HG03039 (cell line): ENCODE results near the gene NOP10.

Experiments
- ATAC-seq: cut with Tn5 transposase; IDR thresholded peaks from one replicate; pipeline ENCODE4 v1.9.1; 2021; ENCODE audit warnings: mild to moderate bottlenecking, moderate library complexity; ENCODE audit not compliant: unreplicated experiment

Gene NOP10

DNA sequence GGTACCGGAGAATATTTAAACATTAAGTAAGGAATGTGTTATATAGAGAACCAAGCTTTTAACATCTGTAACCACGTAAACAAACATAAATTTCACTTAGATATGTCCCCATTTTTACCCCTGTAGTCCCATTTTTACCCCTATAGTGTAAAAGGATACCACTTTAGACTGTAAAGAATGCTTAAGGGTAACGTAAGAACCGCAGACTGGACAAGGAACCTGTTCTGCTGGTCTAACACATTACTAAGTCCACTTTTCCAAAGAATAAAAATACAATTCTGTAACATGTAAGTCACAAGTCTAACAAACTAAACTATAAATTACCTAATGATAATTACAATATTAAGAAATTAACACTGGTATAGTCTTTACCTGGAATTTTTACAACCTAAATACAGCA, 8.3 kb downstream of the NOP10 start:
- no peak for ATAC-seq

DNA sequence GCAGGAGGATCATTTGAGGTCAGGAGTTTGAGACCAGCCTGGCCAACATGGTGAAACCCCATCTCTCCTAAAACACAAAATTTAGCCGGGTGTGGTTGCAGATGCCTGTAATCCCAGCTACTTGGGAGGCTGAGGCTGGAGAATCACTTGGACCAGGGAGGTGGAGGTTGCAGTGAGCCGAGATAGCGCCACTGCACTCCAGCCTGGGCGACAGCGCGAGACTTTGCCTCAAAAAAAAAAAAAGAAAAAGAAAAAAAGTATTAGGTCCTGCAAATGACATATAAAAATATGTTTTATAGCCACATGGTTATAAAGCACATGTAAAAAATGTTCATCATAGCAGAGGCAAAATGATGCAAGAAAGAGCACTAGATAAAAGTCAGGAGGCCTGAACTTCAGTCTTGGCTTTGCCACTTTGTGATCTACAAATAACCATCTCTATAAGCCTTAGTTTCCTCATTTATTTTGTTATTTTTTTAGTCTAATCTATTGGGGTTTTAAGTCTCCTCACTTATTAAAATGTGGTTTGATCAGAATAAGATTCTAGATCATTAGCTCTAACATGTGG, 10.3 kb downstream of the NOP10 start:
- no peak for ATAC-seq

DNA sequence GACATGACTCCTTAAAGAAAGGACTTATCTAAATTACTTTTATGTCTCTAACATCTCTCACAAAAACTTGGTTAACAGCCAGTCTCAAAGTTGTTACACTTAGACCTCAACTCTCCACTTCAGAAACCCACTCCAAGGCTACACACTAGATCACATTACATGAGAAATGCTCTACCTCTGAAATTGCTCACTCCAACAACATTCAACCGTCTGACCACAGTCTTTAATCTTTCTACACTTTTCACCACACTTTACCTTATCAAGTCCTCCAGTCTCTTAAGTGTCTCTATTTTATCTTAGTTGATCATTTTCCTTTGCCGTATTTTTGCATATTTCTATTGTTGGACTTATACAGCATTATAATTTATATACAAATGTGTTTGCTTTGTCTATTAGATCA, 11.1 kb downstream of the NOP10 start:
- ATAC-seq: no peak

GRCh38 chr15:34330279-34330678, 12.7 kb downstream of the NOP10 start:
- no peak for ATAC-seq

DNA sequence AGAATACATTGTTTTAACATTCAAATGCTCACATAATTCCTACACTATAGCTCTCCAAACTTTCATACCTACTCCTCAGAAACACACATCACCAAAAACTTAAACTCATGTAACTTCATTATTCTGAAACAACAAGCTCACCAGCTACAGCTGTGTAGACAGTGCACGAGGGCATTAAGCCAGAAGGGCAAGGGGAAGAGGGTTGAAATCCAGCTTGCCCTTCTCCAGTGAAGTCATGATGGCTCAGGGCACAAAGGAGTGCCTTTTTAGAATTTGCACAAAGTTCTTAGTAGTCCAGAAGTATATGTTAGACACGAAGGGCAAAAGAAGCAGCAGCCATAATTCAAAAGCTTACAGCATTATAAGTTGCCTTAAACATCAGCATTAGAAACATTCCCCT, 13.9 kb downstream of the NOP10 start:
- ATAC-seq: no peak

DNA sequence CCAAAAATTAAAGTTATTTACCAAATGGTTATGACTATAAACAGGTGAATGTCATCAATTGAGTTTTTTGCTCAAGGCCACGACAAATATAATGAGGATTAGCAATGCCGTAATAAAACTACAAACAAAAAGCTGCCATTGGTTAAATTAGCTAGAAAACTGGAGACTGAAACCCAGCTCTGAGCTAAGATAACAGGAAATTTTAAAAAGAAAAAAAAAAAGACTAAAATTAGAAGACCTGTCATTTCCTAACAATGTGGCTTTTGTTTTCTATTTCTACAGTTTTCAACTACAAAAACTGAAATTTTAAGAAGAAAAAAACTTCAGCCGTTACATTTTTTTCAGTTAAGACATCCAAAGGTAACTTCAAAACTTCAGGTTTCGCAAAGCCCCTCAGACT, 15.0 kb downstream of the NOP10 start:
- no peak for ATAC-seq

- no peak for ATAC-seq
Observed at GRCh38 chr15:34325368-34325767, 17.6 kb downstream of the NOP10 start.

GRCh38 chr15:34324933-34325332, 18.0 kb downstream of the NOP10 start:
- ATAC-seq: no peak

DNA sequence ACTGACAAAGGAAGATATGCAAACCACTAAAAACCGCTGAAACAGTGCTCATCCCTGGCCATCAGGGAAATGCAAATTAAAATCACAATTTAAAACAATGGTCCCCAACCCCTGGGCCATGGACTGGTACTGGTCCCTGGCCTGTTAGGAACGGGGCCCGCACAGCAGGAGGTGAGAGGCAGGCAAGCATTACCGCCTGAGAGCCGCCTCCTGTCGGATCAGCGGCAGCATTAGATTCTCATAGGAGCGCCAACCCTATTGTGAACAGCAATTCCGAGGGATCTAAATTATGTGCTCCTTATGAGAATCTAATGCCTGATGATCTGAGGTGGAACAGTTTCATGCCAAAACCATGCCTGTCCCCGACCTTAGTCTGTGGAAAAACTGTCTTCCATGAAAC, 19.7 kb downstream of the NOP10 start:
- ATAC-seq: no peak

GRCh38 chr15:34318277-34319079, 24.5 kb downstream of the NOP10 start:
- peak; percentile 62 for ATAC-seq

DNA sequence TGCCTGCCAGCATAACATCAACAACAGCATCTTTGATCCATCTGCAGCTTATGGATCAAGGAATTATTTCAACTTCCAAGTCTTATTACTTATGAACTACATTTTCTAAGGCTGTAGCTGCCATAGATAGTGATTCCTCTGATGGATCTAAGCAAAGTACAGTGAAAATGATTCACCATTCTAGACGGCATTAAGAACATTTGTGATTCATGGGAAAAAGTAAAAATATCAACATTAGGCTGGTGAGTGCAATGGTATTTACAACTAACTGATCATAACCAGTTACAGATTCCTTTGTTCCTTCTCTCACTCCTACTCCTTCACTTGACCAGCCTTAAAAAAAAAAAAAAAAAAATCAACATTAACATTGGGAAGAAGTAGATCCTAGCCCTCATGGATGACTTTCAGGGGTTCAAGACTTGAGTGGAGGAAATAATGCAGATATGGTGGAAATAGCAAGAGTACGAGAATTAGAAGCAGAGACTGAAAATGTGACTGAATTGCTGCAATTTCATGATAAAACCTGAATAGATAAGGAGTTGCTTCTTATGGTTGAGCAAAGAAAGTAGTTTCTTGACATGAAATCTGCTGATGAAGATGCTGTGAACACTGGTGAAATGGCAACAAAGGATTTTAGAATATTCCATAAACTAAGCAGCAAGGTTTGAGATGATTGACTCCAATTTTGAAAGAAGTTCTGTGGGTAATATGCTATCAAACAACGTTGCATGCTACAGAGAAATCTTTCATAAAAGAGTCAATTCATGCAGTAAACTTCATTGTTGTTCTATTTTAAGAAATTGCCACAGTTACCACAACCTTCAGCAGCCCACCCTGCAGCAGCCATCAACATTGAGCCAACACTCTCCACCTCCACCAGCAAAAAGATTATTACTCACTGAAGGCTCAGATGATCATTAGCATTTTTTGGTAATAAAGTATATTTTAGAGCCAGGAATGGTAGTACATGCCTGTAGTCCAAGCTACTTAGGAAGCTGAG, 28.1 kb downstream of the NOP10 start:
- no peak for ATAC-seq

DNA sequence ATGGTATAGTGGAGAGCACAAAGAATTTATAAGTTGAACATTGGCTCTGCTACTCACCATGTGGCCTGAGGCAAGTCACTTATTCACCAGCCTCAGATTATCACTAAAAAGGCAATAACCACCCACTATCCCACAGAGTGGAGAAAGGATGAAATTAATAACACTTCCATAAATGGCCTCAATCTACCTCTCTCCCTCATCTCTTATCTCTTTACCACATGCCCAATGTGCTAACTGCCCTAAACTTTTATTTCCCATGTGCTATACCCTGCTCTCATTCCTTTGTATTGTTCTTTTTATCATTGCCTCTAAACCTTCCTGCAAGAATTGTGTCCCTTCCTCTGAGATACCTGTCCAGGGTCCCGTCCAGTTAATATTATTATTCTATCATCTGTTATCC, 31.4 kb downstream of the NOP10 start:
- ATAC-seq: no peak

GRCh38 chr15:34304613-34305012, 38.3 kb downstream of the NOP10 start:
- no peak for ATAC-seq

DNA sequence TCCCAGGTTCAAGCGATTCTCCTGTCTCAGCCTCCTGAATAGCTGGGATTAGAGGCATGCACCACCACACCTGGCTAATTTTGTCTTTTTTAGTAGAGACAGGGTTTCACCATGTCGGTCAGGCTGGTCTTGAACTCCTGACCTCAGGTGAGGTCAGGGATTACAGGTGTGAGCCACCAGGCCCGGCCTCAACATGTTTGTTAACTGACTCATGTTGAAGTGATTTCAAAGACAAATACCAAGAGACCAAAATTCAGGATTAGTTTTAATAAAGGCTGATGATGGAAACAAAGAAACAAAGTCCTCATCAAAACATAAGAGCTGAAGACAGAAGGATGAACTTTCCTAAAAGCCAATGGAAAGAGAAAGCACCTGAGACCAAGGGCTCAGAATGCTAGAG, 41.9 kb downstream of the NOP10 start:
- ATAC-seq: no peak

- no peak for ATAC-seq
Observed at GRCh38 chr15:34297059-34297458, 45.9 kb downstream of the NOP10 start.

DNA sequence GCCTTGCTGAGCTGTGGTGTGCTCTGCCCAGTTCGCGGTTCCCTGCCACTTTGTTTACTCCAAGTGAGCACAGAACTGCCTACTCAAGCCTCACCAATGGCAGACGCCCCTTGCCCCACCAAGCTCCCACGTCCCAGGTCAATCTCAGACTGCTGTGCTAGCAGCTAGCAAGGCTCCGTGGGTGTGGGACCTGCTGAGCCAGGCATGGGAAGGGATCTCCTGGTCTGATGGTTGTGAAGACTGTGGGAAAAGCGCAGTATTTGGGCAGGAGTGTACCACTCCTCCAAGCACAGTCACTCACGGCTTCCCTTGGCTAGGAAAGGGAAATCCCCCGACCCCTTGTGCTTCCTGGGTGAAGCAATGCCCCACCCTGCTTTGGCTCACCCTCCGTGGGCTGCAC, 50.3 kb downstream of the NOP10 start:
- ATAC-seq: no peak
